Small intestine (tissue), 7 donors: ENCODE data around the gene SFRP4. TPM values are rescaled to one million over a fixed set of nuclear protein-coding genes. Genes with fewer than 3 reads are reported as not detected.

Experiments
- DNase-seq, 2 donors: peaks; one replicate each; pipeline versions ENCODE4 v3.0.0 to v3.0.0-alpha.2; 2013
- FAIRE-seq: peaks from 2 replicates; lab custom pipeline; 2012; peaks lifted over from hg19 to GRCh38; lab: Jason Lieb, UNC
- H3K27ac ChIP-seq, 3 donors: one replicate each; pipeline ENCODE4 v1.5.1; 2013; ENCODE audit warnings: low read length in 2 of 3, mild to moderate bottlenecking in 2 of 3, control low read depth in 1 of 3, inconsistent platforms in 1 of 3, low read depth in 1 of 3, moderate library complexity in 1 of 3
- H3K27me3 ChIP-seq, 3 donors: one replicate each; pipeline ENCODE4 v1.6.1; 2013; ENCODE audit warnings: low read length in 3 of 3, inconsistent platforms in 1 of 3; ENCODE audit not compliant: control insufficient read depth in 3 of 3, insufficient read depth in 3 of 3
- H3K36me3 ChIP-seq, 3 donors: one replicate each; pipeline ENCODE4 v1.6.1; 2013; ENCODE audit warnings: low read length in 3 of 3, inconsistent platforms in 1 of 3, low read depth in 1 of 3, mild to moderate bottlenecking in 1 of 3, moderate library complexity in 1 of 3; ENCODE audit not compliant: control insufficient read depth in 3 of 3, insufficient read depth in 2 of 3
- H3K4me1 ChIP-seq, 3 donors: one replicate each; pipeline ENCODE4 v1.6.1; 2013; ENCODE audit warnings: low read length in 2 of 3, inconsistent platforms in 1 of 3, low read depth in 1 of 3, mild to moderate bottlenecking in 1 of 3, moderate library complexity in 1 of 3; ENCODE audit not compliant: control insufficient read depth in 3 of 3, insufficient read depth in 2 of 3
- H3K4me3 ChIP-seq, 3 donors: one replicate each; pipeline ENCODE4 v1.5.1; 2013; ENCODE audit warnings: low read length in 3 of 3, control low read depth in 1 of 3, inconsistent platforms in 1 of 3, low read depth in 1 of 3, mild to moderate bottlenecking in 1 of 3, moderate library complexity in 1 of 3
- H3K9me3 ChIP-seq, 2 donors: one replicate each; pipeline ENCODE4 v1.6.1; 2013; ENCODE audit warnings: low read depth in 1 of 2, low read length in 1 of 2; ENCODE audit not compliant: control insufficient read depth in 2 of 2, insufficient read depth in 1 of 2
- WGBS, 3 donors: extraction: QIAGEN DNeasy Blood & Tissue Kit; methylation state at CpG; one replicate each; pipeline ENCODE4 v1.1.7; 2013; 5-methylcytosine and 5-hydroxymethylcytosine counted together
- polyA plus RNA-seq, 4 donors: library from polyadenylated mRNA; stranded (reverse) in 3 of 4; unstranded in 1 of 4; fragments of 200-250 nt in 3 of 4; fragments of 120-200 nt in 1 of 4; gene quantifications; one replicate each; pipeline versions ENCODE4 v1.2.1 to v1.2.3, GENCODE V29; 2013
- donor health status: healthy with polysubstance abuse.
- donor health status: control.
- donor health status: control.
- donor health status: Bipolar disorder and iron deficiency.
- donor health status: healthy.

The SFRP4 gene
- polyA plus RNA-seq, 4 donors, result 0.25 to 0.36 TPM; not detected in 2

DNA sequence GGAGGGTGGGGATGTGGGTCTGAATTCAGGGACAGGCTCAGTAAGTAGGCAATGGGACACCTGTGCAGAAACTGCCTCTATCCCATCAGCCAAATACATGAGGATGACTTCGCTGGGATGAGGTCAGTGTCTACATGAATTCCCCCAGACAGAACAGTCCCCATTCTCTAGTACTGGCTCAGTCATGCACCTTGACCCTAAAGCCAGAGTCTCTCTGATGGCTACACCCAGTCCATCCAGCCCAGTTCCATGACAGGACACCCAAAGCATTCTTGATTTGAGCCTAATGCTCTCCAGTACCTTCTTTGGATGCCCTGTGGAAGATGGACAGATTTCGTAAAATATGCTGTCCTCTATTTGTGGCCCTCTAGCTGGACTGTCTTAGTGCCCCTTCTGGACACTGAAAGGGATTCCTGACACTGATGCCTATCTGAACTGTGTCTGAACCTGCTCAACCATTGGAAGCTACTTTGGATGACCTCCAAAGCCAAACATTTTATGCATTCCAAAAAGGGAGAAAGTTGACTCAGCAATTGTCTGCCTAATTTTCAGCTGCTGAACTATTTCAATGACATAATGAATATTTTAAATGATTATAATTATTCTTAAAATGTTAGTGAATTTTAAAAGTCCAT, 14.6 kb downstream of the SFRP4 start:
- Histone ChIP-seq H3K27ac (no peak overlapping the region), H3K4me3 (no peak overlapping the region), H3K4me1 (no peaks in the 10 kb centered on the region), H3K27me3 (no peaks in the 10 kb centered on the region), H3K36me3 (no peaks in the 10 kb centered on the region), H3K9me3 (no peaks in the 10 kb centered on the region)
- DNase-seq, result no peak
- WGBS, 3 donors, result 81 to 93% (median 87%) methylated on average over 2 of the region's 2 CpGs
- FAIRE-seq, result no peak

DNA sequence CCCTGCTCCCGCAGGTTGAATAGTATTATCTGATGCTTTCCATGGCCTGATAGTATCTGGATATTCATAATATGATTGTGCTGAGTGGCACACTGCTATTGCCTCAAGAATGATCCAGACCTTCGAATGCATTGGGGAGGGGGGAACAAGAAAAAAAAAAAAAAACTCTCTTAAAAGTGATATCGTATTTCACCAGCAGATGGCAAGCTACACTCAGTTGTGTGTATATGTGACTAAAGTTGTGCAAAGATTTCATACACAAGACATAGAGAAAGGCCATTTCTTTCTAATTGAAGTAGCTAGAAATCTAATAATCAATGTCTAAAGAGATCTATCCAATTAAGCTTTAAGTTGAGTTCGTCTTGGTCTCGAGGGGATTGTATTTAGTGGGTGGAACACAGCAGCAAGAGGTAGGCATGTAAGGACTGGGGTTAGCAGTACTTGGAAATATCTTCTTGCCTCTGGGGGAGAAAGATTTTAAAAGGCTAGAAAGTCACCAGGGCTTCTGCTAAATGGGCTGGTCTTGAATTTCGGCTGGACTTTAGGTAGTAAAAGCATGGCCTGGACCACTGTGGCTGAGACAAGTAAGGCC, 15.3 kb downstream of the SFRP4 start:
- Histone ChIP-seq H3K4me3 (no peak overlapping the region), H3K36me3 (no peaks in the 10 kb centered on the region), H3K27ac (no peak overlapping the region), H3K27me3 (no peaks in the 10 kb centered on the region), H3K4me1 (no peaks in the 10 kb centered on the region), H3K9me3 (no peaks in the 10 kb centered on the region)
- DNase-seq (peak; percentile 28 to 51), FAIRE-seq (no peak)
- 14 to 25% (median 15%) methylated on average over 6 of the region's 6 CpGs for WGBS, 3 donors

DNA sequence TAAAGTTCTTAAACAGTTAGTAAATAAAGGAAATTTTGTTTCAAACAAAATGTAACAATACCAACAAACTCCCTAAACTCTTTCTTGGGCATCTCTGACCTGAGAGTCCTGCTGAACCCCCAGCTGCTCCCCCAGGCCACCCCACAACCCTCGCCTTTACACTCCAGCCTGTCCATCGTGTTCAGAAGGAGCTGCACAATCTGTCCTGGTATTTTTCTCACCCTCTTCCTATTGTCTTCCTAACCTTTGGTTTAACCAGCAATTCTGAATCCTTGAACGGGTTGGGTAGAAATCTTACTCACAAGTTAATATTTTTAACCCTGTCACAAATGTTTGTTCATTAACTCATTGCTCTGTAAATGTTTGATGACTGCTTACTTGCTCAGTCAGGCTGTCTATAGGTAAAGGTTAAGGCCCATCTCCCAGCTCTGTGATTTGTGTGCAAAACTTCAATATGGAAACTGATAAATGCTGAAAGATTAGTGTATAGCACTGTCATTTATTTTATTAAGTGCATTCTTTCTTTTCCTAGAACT, 16.8 kb downstream of the SFRP4 start:
- Histone ChIP-seq H3K4me3 (no peak overlapping the region), H3K9me3 (no peaks in the 10 kb centered on the region), H3K4me1 (no peaks in the 10 kb centered on the region), H3K27ac (no peak overlapping the region), H3K36me3 (no peaks in the 10 kb centered on the region), H3K27me3 (no peaks in the 10 kb centered on the region)
- WGBS, 3 donors, result 58 to 64% (median 62%) methylated on average over 3 of the region's 3 CpGs
- DNase-seq, result peak in 1 of 2 donors; percentile 18
- FAIRE-seq, result no peak

DNA sequence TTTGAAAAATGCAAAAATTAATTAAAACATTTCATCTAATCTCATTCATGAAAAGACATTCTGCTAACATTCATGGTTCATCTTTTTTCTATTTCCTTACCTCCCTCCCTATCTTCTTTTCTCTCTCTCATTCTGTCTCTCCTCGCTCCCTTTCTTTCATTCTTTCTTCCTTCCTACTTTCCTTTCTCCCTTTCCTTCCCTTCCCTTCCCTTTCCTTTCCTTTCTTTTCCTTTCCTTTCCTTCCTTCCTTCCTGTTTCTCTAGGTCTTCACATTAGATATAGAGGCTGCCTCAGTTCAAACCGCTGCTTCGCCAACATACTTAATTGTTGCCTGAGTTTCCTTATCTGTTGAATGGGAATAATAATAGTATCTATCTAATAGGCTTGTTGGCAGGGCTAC, 21.9 kb downstream of the SFRP4 start:
- Histone ChIP-seq H3K36me3 (no peaks in the 10 kb centered on the region), H3K27ac (no peak overlapping the region), H3K4me3 (no peak overlapping the region), H3K27me3 (no peaks in the 10 kb centered on the region), H3K4me1 (no peaks in the 10 kb centered on the region), H3K9me3 (no peaks in the 10 kb centered on the region)
- 52 to 76% (median 65%) methylated on average over 3 of the region's 3 CpGs for WGBS, 3 donors
- DNase-seq (no peak), FAIRE-seq (no peak)

DNA sequence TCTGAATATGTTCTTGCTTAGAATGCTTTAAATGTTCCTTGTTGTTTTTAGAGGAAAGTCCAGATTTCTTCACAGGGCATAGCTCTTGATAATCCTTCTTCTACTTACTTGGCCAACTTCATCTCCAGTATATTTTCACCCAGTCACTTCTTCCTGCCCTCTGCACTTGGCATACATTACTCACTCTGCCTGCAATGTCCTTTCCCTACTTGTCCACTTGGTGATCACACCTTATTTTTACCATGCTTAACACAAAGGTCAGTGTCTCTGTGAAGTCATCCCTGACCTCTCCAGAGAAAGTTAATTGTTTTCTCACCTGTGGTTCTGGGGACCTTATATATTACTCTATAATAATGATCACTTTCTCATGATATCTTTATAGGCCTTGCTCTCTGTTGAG, 23.3 kb downstream of the SFRP4 start:
- Histone ChIP-seq H3K36me3 (no peaks in the 10 kb centered on the region), H3K27me3 (no peaks in the 10 kb centered on the region), H3K27ac (no peak overlapping the region), H3K9me3 (no peaks in the 10 kb centered on the region), H3K4me1 (no peaks in the 10 kb centered on the region), H3K4me3 (no peak overlapping the region)
- no peak for FAIRE-seq
- DNase-seq, result no peak

DNA sequence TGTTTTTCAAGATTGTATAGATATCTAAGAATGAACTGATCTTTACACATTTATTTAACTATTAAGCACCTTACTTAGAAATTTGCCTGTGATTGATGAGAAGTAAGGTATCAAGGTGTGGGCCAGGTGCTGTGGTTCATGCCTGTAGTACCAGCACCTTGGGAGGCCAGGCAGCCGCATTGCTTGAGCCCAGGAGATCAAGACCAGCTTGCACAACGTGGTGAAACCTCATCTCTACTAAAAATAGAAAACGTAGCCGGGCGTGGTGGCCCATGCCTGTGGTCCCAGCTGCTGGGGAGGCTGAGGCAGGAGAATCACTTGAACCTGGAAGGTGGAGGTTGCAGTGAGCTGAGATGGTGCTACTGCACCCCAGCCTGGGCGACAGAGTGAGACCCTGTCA, 34.5 kb downstream of the SFRP4 start:
- H3K27ac ChIP-seq, result no peak overlapping the region
- no peaks in the 10 kb centered on the region for H3K36me3 ChIP-seq
- H3K4me3 ChIP-seq, result no peak overlapping the region
- no peak for FAIRE-seq
- no peaks in the 10 kb centered on the region for H3K4me1 ChIP-seq
- H3K27me3 ChIP-seq, result peaks cover 0 to 3% (median 0%) of the 10 kb centered on the region in 3 donors
- DNase-seq, result no peak
- 83 to 88% (median 85%) methylated on average over 6 of the region's 6 CpGs for WGBS, 3 donors
- H3K9me3 ChIP-seq, result no peaks in the 10 kb centered on the region

Other genes with a start within 250 kb of the SFRP4 start
- 1 to 10 TPM in 1 of 4 donors, under 1 TPM in 2, not detected in 1; 0.13 to 1.1 (median 0.44) TPM for gene GPR141, start 233.1 kb downstream of the SFRP4 start, polyA plus RNA-seq
- under 1 TPM in 2 of 4 donors, not detected in 2; 0.03 to 0.12 TPM for gene NME8, start 68.2 kb downstream of the SFRP4 start, polyA plus RNA-seq
- 10 to 100 TPM in 2 of 4 donors, 1 to 10 TPM in 2; 6.4 to 20.3 (median 11.1) TPM for gene EPDR1, start 3.8 kb upstream of the SFRP4 start, polyA plus RNA-seq